HL-60/S4 treated with phorbol 12-myristate 13-acetate at 8.2 ng/mL for 4 days and 3 days (cell line): ENCODE measurements around the gene GRN.

Experiments used
- in situ Hi-C: fragments of 300-500 bp; cut with MboI; formaldehyde crosslinking; loops from 2 replicates; pipeline ENCODE4 v1.15.0; 2022; ENCODE audit warnings: low sequenced_read_pairs

Gene GRN

DNA sequence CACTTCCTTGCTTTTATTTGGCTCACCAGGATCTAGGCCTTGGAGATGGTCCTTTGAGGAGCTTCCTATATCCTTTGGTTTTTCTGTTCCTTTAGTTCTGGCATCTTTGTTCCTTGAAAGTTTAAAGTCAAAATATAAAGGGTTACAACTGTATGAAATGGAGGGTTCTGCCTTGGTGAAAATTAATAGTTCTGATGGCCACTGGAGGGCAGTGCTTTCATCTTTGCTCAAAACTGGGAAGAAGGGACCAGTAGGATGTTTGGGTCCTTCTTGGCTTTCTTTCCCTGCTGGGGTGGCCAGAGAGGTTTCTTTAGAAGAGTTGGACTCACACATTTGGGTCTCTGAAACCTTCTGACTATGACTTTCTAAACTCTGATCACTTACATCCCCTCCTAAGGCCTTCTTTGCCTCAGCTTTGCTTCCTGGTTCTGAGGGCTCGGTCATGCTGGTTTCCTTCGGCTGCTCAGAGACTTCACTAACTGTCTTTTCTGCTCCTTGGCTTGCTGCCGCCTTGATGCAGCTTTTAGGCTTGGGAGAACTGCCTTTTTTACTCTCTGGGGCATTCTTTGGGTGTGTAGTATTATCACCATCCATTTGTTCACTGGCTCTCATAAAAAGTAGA, 55.2 kb downstream of the GRN start:
- in situ Hi-C loops, result no loop called here
